ENCODE data around the gene SSC5D.

SSC5D gene

GRCh38 chr19:55474269-55475265 is 13.7 kb upstream of the SSC5D start:
- peak; percentile 97 for DNase-seq

DNA sequence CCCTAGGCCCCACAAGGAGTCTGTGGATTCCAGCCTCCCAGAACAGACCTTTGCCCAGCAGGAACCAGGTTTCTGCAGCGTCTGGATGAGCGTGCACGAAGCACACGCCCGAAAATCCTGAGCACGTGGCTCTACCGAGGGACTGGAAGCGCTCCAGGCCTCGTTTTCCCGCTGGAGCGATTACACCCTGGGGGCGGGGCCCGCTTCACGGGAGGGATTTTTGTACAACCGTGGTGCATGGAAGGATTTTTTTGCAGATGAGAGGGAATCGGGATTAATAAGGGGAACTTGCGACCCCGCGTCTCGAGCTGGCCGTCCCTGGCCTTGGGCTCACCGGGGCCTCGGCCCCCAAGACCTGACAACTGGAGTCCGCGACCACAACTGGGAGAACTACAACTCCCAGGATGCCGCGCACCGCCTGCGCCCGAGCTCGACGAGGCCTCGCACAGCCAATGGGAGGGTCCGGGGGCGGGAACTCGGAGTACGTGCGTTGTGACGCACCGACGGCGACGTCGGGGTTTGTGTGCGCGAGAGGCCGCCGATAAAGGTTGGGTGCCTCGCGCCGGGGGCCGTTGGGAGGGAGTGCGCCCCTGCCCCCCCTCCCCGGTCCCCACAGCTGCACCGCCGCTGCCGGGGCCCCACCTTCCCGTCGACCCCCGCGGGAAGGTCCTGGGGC is 12.0 kb upstream of the SSC5D start, which contains the start of gene ZNF628:
TSS of gene ZNF628 (plus strand) at position 518 of the 676 bp plus-strand sequence. CDS start 3,294 bp downstream, outside the sequence.
- peak; percentile 89 for DNase-seq

GRCh38 chr19:55477905-55478304 is 10.3 kb upstream of the SSC5D start:
- DNase-seq = no peak

DNA sequence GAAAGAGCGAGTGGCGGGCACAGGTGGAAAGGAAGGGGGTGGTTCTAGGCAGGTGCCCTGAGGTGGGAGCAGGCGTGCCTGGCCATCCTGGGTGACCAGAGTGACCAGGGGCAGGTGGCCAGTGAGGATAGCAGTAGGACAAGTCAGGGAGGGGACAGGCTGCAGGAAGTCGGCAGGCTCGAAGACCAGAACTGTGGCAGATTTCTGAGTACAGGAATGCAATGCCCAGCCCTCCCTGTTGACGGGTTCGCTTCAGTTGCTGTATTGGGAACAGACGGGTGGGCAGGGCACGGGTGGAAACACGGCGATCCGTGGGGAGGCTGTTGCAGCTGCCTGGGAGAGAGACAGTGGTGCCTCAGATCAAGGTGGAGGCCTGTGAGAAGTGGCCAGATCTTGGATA is 9.9 kb upstream of the SSC5D start:
- no peak for DNase-seq

GRCh38 chr19:55479045-55479444 is 9.2 kb upstream of the SSC5D start:
- DNase-seq = no peak

DNA sequence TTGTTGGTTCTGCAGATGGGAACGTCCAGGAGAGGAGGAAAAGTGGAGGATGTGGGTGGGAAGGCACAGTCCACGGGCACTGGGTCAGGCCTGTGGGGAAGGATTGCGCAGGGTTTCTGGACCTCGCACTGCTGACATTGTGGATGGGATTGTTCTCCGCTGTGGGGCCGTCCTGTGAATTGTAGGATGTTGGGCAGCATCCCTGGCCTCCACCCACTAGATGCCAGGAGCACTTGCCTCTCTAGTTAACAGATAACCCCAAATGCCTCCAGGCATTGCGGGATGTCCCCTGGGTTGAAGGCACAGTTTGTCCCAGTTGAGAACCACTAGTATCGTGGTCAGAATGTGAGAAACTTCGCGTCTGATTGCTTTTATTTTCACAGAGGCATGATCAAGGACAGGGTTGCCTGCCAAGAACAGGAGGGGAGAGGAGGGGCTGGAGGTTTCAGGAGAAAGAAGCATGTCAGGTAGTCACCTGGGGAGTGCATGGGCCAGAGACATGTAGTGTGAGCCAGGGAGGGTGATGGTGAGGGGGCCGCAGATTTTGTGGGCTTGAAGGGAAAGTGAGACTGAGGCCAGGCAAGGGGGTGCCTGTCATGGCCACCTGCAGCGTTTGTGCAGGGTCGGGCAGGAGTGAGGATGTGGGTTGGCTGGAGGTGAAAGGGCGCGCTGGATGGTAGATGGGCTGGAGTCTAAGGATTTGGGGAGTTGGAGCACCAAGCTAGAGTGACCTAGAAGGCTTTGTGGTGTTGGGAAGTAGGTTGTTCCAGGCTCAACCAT is 8.6 kb upstream of the SSC5D start:
- DNase-seq = peak; percentile 52

GRCh38 chr19:55481148-55481793 is 7.0 kb upstream of the SSC5D start:
- DNase-seq = no peak

- no peak for DNase-seq
Observed at GRCh38 chr19:55481794-55482155, 6.5 kb upstream of the SSC5D start.

- DNase-seq = no peak
Observed at GRCh38 chr19:55482156-55482961, 5.9 kb upstream of the SSC5D start.

DNA sequence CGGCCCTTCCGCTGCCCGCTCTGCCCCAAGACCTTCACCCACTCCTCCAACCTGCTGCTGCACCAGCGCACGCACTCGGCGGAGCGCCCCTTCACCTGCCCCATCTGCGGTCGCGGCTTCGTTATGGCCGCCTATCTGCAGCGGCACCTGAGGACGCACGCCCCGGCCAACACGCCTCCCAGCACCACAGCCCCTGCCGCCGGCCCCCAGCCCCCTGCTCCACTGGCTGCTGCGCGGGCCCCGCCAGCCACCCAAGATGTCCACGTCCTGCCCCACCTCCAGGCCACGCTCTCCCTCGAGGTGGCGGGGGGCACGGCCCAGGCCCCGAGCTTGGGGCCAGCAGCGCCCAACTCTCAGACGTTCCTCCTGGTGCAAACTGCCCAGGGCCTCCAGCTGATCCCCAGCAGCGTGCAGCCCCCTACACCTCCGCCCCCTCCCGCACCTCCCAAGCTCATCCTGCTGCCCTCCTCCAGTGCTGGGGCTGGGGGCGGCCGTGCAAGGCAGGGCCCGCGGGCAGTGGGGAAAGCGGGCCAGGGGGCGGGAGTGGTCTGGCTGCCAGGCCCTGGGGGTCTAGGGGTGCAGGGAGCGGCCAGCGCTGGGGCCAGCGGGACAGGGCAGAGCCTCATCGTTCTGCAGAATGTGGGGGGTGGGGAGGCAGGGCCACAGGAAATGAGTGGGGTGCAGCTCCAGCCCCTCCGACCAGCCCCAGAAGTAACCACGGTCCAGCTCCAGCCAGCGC is 5.1 kb upstream of the SSC5D start:
- no peak for DNase-seq

DNA sequence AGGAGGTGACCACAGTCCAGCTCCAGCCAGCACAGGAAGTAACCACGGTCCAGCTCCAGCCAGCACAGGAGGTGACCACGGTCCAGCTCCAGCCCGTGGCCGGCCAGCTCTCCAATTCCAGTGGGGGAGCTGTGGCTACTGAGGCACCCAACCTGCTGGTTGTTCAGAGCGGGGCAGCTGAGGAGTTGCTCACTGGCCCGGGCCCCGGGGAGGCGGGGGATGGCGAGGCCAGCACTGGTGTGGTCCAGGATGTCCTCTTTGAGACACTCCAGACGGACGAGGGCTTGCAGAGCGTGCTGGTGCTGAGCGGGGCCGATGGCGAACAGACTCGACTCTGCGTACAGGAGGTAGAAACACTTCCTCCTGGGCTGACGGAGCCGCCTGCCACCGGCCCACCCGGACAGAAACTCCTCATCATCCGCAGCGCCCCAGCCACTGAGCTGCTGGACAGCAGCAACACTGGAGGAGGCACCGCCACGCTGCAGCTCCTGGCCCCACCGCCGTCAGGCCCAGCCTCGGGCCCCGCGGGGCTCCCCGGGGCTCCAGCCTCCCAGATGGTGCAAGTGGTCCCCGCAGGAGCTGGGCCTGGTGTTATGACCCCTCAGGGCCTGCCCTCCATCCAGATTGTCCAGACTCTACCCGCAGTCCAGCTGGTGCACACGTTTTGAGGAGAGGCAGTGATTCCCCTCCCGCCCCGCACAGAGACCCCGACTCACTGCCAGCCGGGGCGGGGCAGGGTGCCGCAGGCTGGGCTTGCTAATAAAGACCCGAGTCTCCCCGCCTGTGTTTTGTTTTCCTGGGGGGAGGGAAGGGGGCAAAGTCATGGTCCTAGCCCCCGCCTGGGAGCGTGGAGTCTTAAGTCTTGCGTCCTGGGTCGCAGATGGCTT is 4.3 kb upstream of the SSC5D start:
- no peak for DNase-seq

DNA sequence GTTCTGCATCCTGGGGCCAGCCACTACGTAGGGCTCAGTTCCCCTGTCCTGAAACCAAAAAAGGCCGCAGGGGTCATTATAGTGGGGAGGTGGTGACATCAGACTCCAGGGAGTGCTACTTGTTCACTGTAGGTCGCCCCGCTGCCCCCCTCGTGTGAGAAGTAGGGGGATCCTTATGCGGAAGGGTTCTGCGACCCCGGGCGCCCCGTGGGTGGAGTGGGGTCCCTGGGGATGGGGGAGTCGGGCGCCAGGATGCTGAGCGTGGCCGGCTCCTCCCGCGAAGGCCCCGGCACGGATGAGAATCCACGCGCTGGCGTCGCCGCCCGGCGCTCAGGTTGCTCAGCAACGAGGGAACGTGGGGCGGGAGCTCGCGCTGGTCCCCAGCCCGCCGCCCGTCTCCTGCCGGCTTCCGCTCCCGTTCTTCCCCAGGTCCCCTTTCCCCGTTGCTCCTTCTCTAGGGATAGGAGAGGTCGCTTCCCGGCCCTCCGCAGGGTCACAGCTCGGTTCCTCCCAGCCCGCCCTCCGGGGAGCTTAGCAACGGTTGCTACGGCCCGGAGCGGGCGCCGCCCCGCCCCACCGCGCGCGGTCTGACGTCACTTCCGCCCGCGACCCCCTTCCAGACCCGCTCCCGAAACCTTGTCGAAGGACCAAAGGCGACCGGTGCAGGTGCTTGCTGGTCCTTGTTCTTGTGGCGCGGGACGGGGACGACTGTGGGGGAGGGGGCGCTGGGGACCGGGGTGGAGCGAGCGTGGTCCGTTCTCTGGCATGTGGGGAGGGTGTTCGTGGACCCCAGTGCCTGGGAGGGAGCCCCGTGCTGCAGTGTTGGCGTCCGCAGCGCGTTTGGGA is 3.4 kb upstream of the SSC5D start, which contains the start of gene NAT14:
TSS of gene NAT14 (plus strand) at position 596 of the 846 bp plus-strand sequence. CDS start 521 bp downstream, outside the sequence.
- peak; percentile 37 for DNase-seq

GRCh38 chr19:55485439-55486011 is 2.7 kb upstream of the SSC5D start:
- DNase-seq = no peak

GRCh38 chr19:55486043-55486970 is 1.9 kb upstream of the SSC5D start:
- no peak for DNase-seq

- peak; percentile 92 for DNase-seq
Observed at GRCh38 chr19:55486971-55487923, 989 bp upstream of the SSC5D start.
